Stimulated activated CD4-positive, alpha-beta T cell treated with anti-CD3 and anti-CD28 coated beads, TNF-alpha, amount 100 ng/mL, for 48 hours (primary cell): ENCODE results near the gene NDRG2.
"Not testable (repeated sequence)": the region's sequence is repeated elsewhere in the genome, so short reads cannot be mapped to it uniquely, and the experiment has no call there.

Source experiments
- DNase-seq, 3 donors: peaks; one replicate each; pipeline ENCODE4 v3.0.0-alpha.2; 2020; ENCODE audit warnings: low read depth in 3 of 3

Gene NDRG2

DNA sequence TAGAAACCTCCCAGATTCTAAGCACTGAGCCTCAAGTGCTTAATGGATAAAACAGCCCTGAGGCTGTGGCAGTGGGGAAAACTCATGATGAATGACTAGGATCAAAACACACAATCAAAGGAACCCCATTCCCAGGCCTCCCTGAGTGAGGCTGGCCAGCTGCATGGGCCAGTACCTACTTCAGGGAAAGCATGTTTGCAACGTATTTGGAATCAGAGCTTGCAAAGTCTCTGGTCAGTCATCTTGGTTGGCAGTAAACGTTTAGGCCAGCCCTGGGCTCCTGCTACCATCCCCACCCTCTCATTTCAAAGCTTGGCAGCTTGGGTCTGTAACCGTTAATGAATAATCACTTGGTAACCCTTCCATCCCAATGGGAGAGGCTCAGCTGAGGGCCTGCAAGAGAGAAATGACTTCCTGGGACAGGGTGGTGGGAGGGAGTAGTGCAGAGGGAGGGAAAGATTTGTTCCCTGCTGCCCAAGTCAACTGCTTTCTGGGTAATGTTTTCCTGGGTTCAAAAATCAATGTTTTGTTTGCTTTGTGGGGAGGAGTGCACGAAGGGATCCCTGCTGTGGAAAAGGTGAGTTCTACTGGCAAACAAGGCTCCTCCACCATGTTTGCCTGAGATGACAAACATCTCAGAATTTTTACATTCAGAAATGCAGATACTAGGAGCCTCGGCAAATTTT is 30.7 kb upstream of the NDRG2 start:
- DNase-seq, result no peak

DNA sequence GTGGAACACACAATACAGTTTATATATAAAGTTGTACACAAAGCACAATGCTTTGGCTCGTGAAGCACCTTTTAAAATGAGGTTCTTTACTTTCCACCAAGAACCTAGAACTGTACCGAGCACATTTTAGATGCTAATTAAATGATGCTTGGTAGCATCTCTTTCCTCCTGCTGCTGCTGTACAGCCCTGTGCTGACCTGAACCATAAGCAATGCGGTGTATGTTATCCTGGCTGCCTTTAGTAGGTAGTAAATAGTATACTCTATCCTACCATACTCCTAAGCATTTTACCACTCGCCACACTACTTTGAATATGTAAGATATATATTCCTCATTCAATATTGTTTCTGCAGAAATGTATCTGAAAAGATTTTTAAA is 29.9 kb upstream of the NDRG2 start:
- DNase-seq, result no peak

DNA sequence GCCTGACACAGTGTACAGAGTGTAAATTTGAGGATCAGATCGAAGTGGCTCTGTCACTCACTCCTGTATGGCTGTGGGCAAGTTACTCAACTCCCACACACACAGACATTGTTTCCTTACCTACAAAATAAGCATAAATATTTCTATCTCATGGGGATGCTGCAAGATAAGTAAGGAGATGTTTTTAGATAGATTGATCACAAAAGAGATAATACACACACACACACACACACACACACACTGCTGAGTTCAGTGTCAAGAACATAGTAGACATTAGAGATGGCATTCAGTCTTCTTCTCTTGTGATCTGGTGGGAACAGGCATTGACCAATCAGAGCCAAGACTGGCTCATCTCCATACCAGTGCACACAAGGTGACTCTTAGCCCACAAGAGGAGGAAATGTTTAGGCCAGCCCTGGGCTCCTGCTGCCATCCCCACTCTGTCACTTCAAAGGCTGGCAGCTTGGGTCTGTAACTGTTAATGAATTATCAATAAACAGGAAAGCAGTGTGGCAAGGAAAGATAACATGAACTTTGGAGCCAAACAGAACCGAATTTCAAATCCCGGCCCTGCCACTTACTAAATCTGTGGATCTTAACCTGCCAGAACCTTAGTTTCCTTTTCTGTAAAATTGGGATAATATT is 29.4 kb upstream of the NDRG2 start:
- no peak for DNase-seq

DNA sequence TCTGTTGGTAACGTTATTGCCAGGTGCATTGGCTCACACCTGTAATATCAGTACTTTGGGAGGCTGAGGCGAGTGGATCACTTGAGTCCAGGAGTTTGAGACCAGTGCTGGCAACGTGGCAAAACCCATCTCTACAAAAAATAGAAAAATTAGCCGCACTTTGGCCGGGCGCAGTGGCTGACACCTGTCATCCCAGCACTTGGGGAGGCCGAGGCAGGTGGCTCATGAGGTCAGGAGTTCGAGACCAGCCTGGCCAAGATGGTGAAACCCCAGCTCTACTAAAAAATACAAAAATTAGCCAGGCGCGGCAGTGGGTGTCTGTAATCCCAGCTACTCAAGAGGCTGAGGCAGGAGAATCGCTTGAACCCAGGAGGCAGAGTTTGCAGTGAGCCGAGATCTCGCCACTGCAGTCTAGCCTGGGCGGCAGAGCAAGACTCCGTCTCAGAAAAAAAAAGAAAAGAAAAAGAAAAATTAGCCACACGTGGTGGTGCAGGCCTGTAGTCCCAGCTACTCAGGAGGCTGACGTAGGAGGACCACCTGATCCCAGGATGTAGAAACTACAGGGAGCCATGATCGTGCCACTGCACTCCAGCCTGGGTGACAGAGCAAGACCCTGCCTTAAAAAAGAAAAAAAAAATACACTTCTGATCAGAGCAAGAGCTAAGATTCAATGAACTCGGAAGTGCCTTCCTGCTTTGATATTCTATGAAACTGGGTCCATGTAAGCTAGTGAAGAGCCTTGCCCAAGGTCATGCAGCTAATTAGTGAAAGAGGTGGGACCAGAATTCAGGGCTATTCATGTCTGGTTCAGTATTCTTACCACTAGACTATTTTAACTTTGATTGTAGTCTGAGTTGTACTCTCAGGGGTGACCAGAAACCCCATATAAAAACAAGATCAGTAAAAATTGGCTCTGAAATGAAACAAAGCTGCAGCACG is 28.6 kb upstream of the NDRG2 start:
- no peak for DNase-seq

DNA sequence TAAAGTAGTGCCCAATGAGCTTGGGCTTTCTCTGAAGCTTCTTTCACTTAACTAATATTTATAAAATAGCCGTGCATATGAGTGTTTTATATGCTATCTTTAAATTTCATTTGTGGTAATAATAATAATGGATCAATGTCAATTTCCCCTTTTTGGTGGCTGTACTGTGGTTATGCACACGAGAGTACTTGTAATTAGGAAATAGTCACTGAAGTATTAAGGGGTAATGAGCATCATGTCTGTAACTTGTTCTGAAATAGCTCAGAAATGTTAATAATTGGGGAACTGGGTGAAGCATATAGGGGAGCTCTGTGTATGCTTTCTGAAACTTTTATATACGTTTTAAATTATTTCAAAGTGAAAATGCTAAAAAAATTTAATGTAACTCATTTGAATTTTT is 25.7 kb upstream of the NDRG2 start:
- no peak for DNase-seq

DNA sequence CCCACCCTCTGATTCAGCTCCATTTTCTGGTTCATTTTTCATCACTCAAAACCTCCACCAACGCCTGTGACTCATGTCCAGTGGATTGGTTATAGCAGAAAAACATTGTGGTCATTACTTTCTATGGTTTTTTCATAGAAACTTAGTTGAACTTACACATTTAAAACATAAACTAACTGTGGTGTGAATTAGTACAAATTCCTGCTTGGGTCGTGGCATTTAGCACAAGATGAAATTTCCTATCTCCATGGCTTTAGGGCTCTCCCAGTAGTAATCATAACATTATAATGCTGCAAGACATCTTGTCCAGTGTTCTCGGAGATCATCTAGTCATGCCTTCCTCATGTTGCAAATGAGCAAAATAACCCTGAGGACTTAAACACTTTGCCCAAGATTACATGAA is 24.4 kb upstream of the NDRG2 start:
- no peak for DNase-seq

DNA sequence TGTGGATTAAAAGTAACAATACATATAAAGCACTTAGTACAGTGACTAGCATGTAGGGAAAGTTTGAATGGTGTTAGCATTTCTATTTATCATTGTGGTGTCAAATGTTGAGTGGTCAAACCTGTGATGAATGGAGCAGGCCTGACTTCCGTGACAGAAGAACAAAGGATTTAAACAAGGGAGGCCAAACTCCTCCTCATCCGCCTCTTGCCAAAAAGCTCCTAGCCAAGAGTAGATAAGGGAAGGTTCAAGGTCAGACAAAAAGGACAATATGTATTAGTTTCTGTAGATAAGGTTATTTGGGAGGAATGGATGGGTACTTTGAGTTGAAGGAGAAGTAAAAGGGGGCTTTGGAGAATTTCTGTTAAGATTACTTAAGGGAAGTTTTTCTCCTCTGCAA is 23.8 kb upstream of the NDRG2 start:
- no peak for DNase-seq

DNA sequence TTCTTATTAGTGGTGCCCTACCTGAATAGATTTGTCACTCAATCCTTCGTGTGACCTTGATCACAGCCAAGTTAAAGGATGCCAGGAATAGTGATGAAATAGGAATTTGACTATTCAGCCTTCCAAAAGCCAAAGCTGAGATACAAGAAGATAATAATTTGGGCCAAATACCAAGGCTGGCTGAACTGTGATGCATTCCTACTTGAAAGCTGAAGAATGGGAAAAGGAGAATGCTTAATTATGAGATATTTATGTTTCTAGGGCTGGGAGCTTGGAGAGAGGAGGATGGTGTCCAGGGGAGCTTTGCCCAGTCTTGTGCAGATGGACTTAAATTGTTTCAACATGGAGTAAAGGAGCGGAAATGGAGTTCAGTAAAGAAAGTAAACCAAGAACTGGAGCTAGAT is 22.5 kb upstream of the NDRG2 start:
- DNase-seq, result no peak

DNA sequence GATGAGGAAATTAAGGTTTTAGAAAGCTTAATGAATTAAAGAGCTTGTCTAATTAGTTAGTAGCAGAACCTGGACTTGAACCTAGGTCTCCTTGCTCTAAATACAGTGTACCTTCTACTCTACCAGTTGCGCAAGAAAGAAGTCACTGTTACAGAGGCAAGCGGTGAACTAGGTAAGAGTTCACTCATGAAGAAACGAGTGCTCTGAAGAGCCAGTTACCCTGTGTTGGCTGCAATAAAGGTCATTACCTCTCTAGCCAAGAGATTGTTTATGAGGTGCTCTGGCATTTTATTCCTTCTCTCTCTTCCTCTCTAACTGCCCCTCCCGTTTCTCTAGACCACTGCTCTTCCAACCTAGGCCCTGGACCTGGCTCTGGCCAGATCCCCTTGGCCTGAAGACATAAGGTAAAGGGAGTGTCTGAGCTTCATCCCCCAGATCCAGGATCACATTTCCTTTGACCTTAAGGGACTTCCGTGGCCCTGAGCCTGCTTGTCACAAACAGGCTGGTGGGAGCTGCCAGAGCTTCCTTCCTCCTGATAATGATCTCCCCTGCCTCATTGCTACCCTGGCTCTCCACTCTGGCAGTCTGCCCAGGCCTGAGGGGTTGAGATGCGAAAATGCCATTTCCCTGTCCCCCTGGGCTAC is 19.2 kb upstream of the NDRG2 start:
- DNase-seq, result no peak

DNA sequence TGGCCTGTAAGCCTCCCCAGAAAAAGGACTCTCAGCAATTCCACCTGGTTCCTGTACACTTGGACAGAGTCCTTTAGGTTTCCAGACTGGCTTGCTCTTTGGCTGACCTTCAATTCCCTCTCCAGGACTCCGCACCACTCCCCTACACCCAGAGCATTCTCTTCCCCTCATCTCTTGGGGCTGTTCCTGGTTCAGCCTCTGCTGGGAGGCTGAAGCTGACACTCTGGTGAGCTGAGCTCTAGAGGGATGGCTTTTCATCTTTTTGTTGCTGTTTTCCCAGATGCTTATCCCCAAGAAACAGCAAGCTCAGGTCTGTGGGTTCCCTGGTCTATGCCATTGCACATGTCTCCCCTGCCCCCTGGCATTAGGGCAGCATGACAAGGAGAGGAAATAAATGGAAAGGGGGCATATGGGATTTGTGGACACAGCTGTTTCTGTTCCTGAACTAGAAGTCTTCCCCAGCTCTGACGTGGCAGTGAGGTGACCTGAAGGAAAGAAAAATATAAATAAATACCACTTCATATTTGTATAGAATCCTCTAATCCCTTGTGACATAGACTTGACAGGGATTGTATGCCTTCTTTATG is 18.6 kb upstream of the NDRG2 start:
- no peak for DNase-seq

DNA sequence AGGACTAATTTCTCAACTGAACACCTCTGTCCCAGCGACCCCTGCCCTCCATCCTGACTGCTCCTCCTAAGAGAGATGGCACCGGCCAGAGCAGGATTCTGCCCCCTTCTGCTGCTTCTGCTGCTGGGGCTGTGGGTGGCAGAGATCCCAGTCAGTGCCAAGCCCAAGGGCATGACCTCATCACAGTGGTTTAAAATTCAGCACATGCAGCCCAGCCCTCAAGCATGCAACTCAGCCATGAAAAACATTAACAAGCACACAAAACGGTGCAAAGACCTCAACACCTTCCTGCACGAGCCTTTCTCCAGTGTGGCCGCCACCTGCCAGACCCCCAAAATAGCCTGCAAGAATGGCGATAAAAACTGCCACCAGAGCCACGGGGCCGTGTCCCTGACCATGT is 18.1 kb upstream of the NDRG2 start:
- DNase-seq, result no peak

DNA sequence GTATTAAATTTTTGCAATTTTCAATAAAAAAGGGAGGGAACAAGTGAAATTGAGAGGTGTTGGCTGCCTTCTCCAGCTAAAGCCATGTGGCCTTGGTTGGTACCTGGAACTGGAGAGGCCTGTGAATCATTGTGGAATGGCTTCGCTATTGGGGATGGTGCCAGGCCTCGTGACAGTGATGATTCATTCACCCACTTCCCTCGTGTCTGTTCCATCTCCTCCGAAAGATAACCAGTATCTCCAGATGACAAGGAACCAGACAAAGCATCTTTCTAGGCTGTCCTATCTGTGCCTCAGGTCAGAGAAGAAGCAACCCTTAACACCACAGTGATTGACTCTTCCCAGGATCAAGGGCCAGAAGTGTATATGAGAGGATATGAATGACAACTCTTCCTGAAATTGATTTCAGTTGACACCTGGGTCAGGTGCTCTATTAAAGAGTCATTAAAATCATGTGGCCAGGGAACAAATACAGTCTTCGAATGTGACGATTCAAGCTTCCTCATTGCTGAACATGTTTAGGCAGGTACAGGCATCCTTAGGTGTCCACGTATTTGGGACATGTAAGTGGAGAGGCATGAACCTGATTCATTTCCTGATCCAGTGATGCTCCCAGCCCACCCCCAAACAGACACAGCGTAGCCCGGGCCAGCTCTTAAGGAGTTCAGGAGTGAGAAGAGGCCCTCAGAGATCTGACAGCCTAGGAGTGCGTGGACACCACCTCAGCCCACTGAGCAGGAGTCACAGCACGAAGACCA is 17.0 kb upstream of the NDRG2 start, which contains the start of gene RNASE7:
TSS of gene RNASE7 (plus strand) at position 687 of the 758 bp plus-strand sequence. CDS start 631 bp downstream, outside the sequence.
- no peak for DNase-seq

DNA sequence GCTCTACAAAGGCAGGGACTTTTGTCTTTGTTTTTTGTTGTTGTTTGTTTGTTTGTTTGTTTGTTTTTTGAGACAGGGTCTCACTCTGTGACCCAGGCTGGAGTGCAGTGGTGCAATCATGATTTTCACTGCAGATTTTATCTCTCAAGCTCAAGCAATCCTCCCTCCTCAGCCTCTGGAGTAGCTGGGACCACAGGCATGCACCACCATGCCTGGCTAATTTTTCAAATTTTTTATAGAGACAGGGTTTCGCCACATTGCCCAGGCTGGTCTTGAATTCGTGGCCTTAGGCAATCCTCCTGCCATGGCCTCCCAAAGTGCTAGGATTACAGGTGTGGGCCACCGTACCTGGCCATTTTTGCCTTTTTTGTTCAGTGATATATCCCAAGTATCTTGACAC is 16.1 kb upstream of the NDRG2 start:
- not testable (repeated sequence) for DNase-seq

DNA sequence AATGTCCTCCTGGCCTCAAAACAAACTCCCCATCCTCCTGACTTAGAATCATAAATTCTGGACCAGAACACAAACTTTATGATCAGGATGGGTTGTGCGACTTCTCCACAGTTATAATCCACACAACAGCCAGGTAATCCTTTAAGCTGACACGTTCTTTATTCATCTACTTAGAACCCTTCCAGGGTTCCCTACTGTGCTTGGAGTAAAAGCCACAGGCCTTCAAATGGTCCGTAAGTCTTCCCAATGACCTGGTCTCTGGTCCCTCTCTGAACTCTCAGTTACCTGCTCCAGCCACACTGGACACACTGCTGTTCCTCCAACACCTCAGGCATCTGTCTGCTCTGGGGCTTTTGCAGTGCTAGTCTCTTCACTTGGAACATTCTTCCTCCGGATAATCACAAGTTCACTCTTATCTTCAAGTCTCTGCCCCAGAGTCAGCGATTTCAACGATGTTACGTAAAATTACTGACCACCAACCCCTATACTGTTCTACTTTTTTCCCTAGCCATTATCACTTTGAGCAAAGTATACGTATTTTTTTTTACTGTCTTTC is 15.6 kb upstream of the NDRG2 start:
- DNase-seq, result no peak

DNA sequence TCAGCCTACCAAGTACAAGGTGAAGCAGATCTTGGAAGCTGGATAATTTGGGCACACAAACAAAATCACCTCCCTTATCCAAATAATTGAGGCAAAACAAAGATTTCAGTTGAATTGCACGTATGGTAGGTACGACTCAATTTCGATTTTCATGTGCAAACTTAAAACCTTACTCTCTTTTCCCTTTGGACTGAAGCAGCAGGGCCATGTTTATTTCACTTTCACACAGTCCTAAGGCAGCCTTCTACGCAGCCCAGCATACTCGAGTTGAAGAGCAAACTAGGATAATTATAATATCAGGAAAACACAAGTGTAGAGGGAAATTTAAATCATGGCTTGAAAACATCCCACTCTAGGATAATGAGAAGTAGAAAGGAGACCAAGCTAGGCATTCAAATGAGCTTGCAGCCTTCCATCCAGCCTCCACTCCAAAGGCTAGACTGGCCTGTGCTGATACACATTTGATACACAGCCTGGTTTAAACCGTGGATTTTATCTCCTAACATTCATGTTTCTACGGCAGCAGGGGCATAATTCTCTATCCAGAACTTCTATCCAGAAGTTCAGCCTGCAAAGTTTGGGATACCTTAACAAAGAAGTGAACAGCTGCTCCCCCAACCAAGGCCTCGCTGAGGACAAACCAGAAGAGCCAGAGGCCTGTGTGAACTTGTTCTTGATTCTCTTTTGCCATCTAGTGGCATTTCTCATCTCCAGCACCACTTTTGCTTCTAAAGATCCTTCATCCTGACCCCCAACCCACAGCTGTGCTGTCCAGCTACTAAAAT is 14.9 kb upstream of the NDRG2 start:
- no peak for DNase-seq

DNA sequence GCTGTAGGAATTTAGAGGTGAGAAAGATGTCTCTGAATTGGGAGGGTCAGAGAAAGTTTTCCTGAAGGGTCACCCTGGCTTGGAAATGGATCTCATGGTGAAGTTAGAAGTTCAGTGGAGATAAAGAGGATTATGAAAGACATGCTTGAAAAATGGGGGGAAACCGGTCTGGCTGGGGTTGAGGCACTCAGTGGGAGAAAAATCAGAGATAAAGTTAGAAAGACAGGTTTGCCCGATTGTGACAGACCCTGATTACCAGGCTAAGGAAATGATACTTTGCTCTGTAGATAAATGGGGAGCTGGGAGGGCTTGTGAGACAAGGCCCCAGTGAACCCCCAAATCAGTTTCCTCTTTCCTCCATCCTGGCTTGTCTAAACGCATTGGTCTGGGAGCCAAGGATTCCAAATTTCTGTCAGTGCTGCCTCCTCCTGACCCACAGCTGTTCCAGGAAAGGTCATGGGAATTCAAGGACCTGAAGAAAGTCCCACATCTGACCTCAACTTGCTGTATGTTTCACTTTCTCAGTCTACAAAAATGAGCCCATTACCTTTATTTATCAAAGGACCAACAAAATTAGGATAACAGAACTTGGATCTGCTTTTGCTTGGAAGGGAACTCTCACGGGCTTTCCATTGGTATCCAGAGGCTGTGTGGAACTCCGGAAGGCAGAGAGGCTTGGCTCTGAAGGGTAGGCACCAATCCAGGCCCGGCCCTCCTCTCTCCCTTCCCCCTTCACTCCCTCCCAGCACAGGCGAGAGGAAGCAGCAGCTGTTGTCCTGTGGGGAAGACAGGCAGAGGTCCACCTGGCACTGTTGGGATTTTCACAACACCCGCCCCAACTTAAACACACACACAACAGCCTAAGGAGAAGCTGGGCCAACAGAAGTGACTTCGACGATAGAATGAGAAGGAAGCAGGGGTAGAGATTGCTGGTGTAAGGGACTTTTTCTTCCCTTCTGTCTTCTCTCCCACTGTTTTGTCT is 13.9 kb upstream of the NDRG2 start:
- no peak for DNase-seq

DNA sequence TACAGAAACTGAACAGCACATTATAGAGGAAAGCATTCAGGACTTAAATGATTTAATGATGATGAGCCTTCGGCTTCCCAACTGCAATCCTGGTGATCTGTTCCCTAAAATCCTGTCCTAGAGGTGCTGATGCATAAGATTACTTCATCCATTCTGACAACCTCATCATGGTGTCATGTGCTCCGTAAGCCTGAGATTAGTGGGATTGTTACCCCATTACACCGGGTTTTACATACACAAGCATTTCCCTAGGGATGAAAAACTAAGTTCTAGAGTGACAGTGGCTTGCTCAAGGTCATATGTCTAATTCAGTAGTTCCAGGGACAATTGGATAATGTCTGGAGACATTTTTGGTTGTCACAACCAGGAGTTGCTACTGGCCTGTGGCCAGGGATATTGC is 12.3 kb upstream of the NDRG2 start:
- no peak for DNase-seq

DNA sequence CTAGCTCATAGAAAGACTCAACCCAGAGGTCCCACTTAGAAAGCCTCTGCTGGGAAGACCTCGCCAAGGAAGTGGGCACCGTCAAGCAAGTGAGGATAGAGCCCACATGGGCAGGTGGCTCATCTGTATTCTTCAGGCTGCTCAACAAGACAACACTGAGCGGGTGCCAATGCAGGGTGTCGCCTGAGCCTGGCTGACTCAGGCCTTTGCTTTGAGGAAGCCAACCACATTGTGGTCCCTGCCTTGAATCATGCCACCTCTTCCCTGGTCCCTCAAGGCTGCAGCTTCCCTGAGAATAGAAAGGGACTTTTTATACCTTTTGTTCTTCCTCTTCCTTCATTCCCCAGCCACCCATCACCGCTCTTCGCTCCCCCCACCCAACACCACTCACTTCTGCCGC is 11.9 kb upstream of the NDRG2 start:
- DNase-seq, result no peak

DNA sequence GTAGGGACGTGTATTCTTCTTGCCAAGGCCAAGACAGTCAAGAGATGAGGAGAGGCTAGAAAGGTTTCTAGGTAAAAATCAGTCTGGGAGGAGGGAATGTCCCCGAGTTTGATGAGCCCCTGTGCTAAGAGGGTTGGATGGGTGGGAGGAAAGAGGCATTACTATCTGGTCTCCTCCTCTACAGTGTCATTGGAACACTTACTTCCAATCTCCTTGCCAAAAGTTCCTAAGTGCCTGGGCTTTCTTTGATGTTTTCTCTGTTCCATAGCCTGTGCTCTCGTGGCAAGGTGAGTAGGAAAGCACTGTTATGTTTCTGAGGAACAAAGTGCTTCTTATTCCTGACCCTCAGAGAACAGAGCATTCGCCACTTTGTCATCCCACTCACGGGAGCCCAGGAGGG is 9.8 kb upstream of the NDRG2 start, which contains the start of gene RNASE13:
TSS of gene RNASE13 (minus strand) at position 101 of the 400 bp plus-strand sequence. CDS start 519 bp downstream, outside the sequence.
- DNase-seq, result no peak
